Fibroblast of the aortic adventitia (primary cell): ENCODE results near the gene MBLAC1. TPM values are rescaled to one million over a fixed set of nuclear protein-coding genes. Genes with fewer than 3 reads are reported as not detected.

Source experiments
- DNase-seq: peaks from one replicate; pipeline ENCODE4 v3.0.0-alpha.2; 2010; ENCODE audit warnings: low read depth
- H3K4me3 ChIP-seq: 2 replicates; pipeline ENCODE4 v1.5.1; 2011; ENCODE audit warnings: low read depth, mild to moderate bottlenecking, control low read depth, low read length, moderate library complexity
- CTCF ChIP-seq: IDR thresholded peaks from 2 replicates; pipeline ENCODE4 v1.5.1; 2011; ENCODE audit warnings: mild to moderate bottlenecking, low read length, control low read depth, inconsistent platforms; ENCODE audit not compliant: insufficient read depth
- total RNA-seq: library from RNA; depleted of rRNA; stranded (reverse); fragments of >200 nt; gene quantifications from 2 replicates; pipeline ENCODE4 v1.2.3, GENCODE V29; 2012; ENCODE audit warnings: low replicate concordance

MBLAC1 gene
- total RNA-seq, 1 donor, result 1.9 TPM

GRCh38 chr7:100105534-100105933 lies 21.2 kb upstream of the MBLAC1 start:
- H3K4me3 ChIP-seq, result no peak overlapping the region
- DNase-seq, result no peak
- no peak for TF ChIP-seq CTCF

GRCh38 chr7:100106633-100107032 lies 20.1 kb upstream of the MBLAC1 start:
- H3K4me3 ChIP-seq, result no peak overlapping the region
- DNase-seq, result no peak
- no peak for TF ChIP-seq CTCF

GRCh38 chr7:100107125-100107737 lies 19.5 kb upstream of the MBLAC1 start:
- H3K4me3 ChIP-seq, result no peak overlapping the region
- TF ChIP-seq CTCF, result no peak
- DNase-seq, result no peak

- TF ChIP-seq CTCF, result no peak
Measured at GRCh38 chr7:100107890-100108289, 18.9 kb upstream of the MBLAC1 start.

GRCh38 chr7:100109521-100110163 lies 17.1 kb upstream of the MBLAC1 start:
- H3K4me3 ChIP-seq, result no peak overlapping the region
- no peak for TF ChIP-seq CTCF
- DNase-seq, result no peak

More at GRCh38 chr7:100107890-100108289, 18.9 kb upstream of the MBLAC1 start:
- no peak overlapping the region for H3K4me3 ChIP-seq
- DNase-seq, result no peak

- TF ChIP-seq CTCF, result no peak
- no peak for DNase-seq
- no peak overlapping the region for H3K4me3 ChIP-seq
Measured at GRCh38 chr7:100111156-100111555, 15.6 kb upstream of the MBLAC1 start.

GRCh38 chr7:100111914-100112313 lies 14.9 kb upstream of the MBLAC1 start:
- no peak for DNase-seq
- H3K4me3 ChIP-seq, result no peak overlapping the region
- TF ChIP-seq CTCF, result no peak
